Frontal cortex (tissue), 4 donors: ENCODE results near the gene ARID1B. TPM values are rescaled to one million over a fixed set of nuclear protein-coding genes. Genes with fewer than 3 reads are reported as not detected.

ENCODE experiments used
- DNase-seq, 2 donors: peaks; one replicate each; pipeline ENCODE4 v3.0.0; 2012; ENCODE audit warnings: low spot score in 2 of 2
- FAIRE-seq: peaks from 2 replicates; lab custom pipeline; 2012; peaks lifted over from hg19 to GRCh38; lab: Jason Lieb, UNC
- total RNA-seq: library from RNA; depleted of rRNA; stranded (reverse); fragments of >200 nt; gene quantifications from one replicate; pipeline ENCODE4 v1.2.3, GENCODE V29; 2014
- donor health status: control.
- donor health status: control.
- donor health status: control.

Gene ARID1B
- total RNA-seq, 1 donor from 2014 or later: 59.9 TPM

- FAIRE-seq (no peak), DNase-seq (no peak)
These were observed 91.2 kb downstream of the ARID1B start for GRCh38 chr6:156868385-156868784.

- FAIRE-seq: no peak
- DNase-seq: no peak
These were observed 92.8 kb downstream of the ARID1B start for GRCh38 chr6:156869980-156870398.

- DNase-seq (no peak), FAIRE-seq (no peak)
These were observed 93.9 kb downstream of the ARID1B start for GRCh38 chr6:156870924-156871539.

- DNase-seq (no peak), FAIRE-seq (no peak)
These were observed 95.7 kb downstream of the ARID1B start for GRCh38 chr6:156872903-156873302.

- no peak for DNase-seq
- FAIRE-seq: no peak
These were observed 96.6 kb downstream of the ARID1B start for GRCh38 chr6:156873654-156874380.

GRCh38 chr6:156875062-156875461 is 97.9 kb downstream of the ARID1B start:
- FAIRE-seq: no peak
- DNase-seq: no peak

GRCh38 chr6:156876302-156876701 is 99.1 kb downstream of the ARID1B start:
- FAIRE-seq (no peak), DNase-seq (no peak)

GRCh38 chr6:156877126-156877863 is 100.1 kb downstream of the ARID1B start:
- no peak for FAIRE-seq
- DNase-seq: no peak

- FAIRE-seq (no peak), DNase-seq (no peak)
These were observed 101.5 kb downstream of the ARID1B start for GRCh38 chr6:156878681-156879080.

- no peak for DNase-seq
- FAIRE-seq: no peak
These were observed 102.0 kb downstream of the ARID1B start for GRCh38 chr6:156879186-156879585.

GRCh38 chr6:156879591-156879990 is 102.4 kb downstream of the ARID1B start:
- DNase-seq (no peak), FAIRE-seq (no peak)

GRCh38 chr6:156880913-156881312 is 103.7 kb downstream of the ARID1B start:
- DNase-seq (no peak), FAIRE-seq (no peak)

GRCh38 chr6:156881687-156882629 is 104.8 kb downstream of the ARID1B start:
- FAIRE-seq (no peak), DNase-seq (no peak)

GRCh38 chr6:156883497-156884252 is 106.5 kb downstream of the ARID1B start:
- FAIRE-seq: no peak
- DNase-seq: no peak

GRCh38 chr6:156884306-156884705 is 107.1 kb downstream of the ARID1B start:
- no peak for DNase-seq
- FAIRE-seq: no peak

GRCh38 chr6:156885562-156885961 is 108.4 kb downstream of the ARID1B start:
- no peak for FAIRE-seq
- DNase-seq: no peak

- FAIRE-seq (no peak), DNase-seq (no peak)
These were observed 109.2 kb downstream of the ARID1B start for GRCh38 chr6:156886409-156886808.

GRCh38 chr6:156887623-156888269 is 110.6 kb downstream of the ARID1B start:
- DNase-seq: no peak
- no peak for FAIRE-seq

GRCh38 chr6:156889469-156889868 is 112.3 kb downstream of the ARID1B start:
- FAIRE-seq (no peak), DNase-seq (no peak)
